Glutamatergic neuron (in vitro differentiated cells): ENCODE data around the gene SAMD4A. TPM values are rescaled to one million over a fixed set of nuclear protein-coding genes. Genes with fewer than 3 reads are reported as not detected.

Experiments
- DNase-seq: peaks from one replicate; pipeline ENCODE4 v3.0.0; 2022
- H3K27ac Mint-ChIP-seq: one replicate; pipeline ENCODE4 v1.8.0; 2020; ENCODE audit warnings: mild to moderate bottlenecking, mixed read lengths, inconsistent platforms; ENCODE audit not compliant: unreplicated experiment
- H3K27me3 Mint-ChIP-seq: one replicate; pipeline ENCODE4 v1.8.0; 2020; ENCODE audit warnings: mild to moderate bottlenecking, moderate library complexity, mixed read lengths, inconsistent platforms; ENCODE audit not compliant: unreplicated experiment
- H3K36me3 Mint-ChIP-seq: one replicate; pipeline ENCODE4 v1.8.0; 2020; ENCODE audit warnings: mild to moderate bottlenecking, mixed read lengths, inconsistent platforms; ENCODE audit not compliant: unreplicated experiment
- H3K4me1 Mint-ChIP-seq: one replicate; pipeline ENCODE4 v1.8.0; 2020; ENCODE audit warnings: mild to moderate bottlenecking, low read depth, mixed read lengths, inconsistent platforms; ENCODE audit not compliant: unreplicated experiment
- H3K4me3 Mint-ChIP-seq: one replicate; pipeline ENCODE4 v1.8.0; 2020; ENCODE audit warnings: mild to moderate bottlenecking, mixed read lengths, inconsistent platforms; ENCODE audit not compliant: unreplicated experiment
- H3K9me3 Mint-ChIP-seq: one replicate; pipeline ENCODE4 v1.8.0; 2020; ENCODE audit warnings: mild to moderate bottlenecking, moderate library complexity, mixed read lengths, inconsistent platforms; ENCODE audit not compliant: unreplicated experiment
- CTCF ChIP-seq: fragments of 200-600 bp; sonication (generic); IDR thresholded peaks from one replicate; pipeline ENCODE4 v1.5.0; 2021; ENCODE audit not compliant: partially characterized antibody, unreplicated experiment
- long read RNA-seq: library from polyadenylated mRNA; unstranded; transcript quantifications from one replicate; pipeline ENCODE4 v2.0.0, GENCODE V29; 2020; ENCODE audit not compliant: unreplicated experiment
- total RNA-seq: library from RNA; stranded (reverse); fragmentation: NEBNext Ultra II Directional; extraction: Animal tissue kit (Norgen Biotek cat#: 25700); gene quantifications from one replicate; pipeline ENCODE4 v1.2.1, GENCODE V29; 2021; ENCODE audit not compliant: unreplicated experiment

The SAMD4A gene
- 0.56 TPM for total RNA-seq
- long read RNA-seq = 0 reads

DNA sequence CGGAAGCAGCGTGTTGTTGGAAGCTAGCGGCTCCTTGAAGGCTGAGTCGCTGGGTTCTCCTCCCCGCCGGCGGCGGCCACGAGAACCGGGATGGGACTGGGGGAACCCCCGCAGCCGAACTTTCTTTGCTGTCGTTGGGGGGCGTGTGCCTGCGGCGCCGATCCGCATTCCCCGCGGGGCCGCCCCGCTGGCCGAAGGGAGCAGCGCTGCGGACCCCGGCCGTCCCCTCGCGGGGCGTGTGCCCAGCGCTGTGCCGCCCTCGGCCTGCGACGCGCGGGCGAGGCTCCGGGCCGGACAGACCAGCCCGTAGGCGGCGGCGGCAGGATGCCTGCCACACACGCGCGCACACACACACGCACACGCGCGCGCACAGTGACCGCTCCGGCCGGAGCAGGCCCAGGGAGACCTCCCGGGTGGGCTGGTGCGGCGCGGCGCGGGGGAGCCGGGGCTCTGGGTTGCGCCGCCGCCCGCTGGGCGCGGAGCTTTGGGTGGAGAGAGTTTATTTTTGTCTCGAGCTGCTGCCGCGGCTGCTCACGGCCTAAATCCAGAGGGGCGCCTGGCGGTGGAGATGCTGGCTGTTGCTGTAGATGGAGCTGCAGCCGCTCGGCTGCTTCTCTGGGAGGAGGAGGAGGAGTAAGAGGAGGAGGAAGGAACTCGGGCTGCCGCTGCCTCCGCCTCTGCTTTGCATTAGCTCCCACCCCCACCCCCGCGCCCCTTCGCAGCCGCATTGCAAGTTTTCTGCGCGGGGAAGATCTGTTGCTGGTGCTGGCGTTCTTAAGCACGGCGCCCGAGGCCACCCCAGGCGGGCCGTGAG, at the start of gene SAMD4A:
SAMD4A (plus strand) TSS at position 719 of the 814 bp plus-strand sequence. CDS start 789 bp downstream, outside the sequence.
- DNase-seq = peak; percentile 72
- Mint-ChIP-seq H3K27me3 (peaks cover 9% of the 10 kb centered on the region), H3K4me1 (peaks cover 3% of the 10 kb centered on the region), H3K4me3 (peak within 1 kb of the TSS; percentile 97), H3K36me3 (no peaks in the 10 kb centered on the region), H3K9me3 (peaks cover 7% of the 10 kb centered on the region), H3K27ac (no peak within 1 kb of the TSS)
- TF ChIP-seq CTCF = no peak

- H3K27me3 Mint-ChIP-seq = no peaks in the 10 kb centered on the region
Observed at GRCh38 chr14:54524410-54524809, 42.5 kb upstream of the SAMD4A start.

DNA sequence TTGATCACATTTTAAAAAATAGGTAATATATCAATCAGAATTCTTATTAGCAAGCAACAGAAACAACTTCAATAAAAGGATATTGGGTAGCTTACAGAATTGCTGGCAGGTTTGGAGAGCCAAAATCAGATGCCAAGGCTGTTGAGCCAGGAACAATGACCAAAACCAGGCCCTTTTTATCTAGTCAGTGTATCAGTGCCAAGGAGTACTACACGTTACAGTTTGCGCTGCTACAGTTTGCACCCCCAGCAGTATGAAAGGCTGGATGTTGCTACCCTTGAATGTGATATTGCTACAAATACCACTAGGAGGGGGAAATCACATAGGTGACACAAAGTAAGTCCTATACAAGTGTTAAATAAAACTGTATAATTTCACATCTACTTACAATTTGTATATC, 38.0 kb upstream of the SAMD4A start:
- Mint-ChIP-seq H3K27ac (no peak overlapping the region), H3K4me1 (peaks cover under 1% of the 10 kb centered on the region), H3K4me3 (no peak overlapping the region), H3K27me3 (no peaks in the 10 kb centered on the region), H3K36me3 (no peaks in the 10 kb centered on the region), H3K9me3 (no peaks in the 10 kb centered on the region)
- DNase-seq = no peak
- TF ChIP-seq CTCF = no peak

More at GRCh38 chr14:54524410-54524809, 42.5 kb upstream of the SAMD4A start:
- Mint-ChIP-seq H3K4me3 (no peak overlapping the region), H3K9me3 (no peaks in the 10 kb centered on the region), H3K4me1 (peaks cover 3% of the 10 kb centered on the region), H3K27ac (no peak overlapping the region), H3K36me3 (no peaks in the 10 kb centered on the region)
- no peak for TF ChIP-seq CTCF
- no peak for DNase-seq

- no peaks in the 10 kb centered on the region for H3K27me3 Mint-ChIP-seq
- DNase-seq = no peak
- no peaks in the 10 kb centered on the region for H3K4me1 Mint-ChIP-seq
- H3K27ac Mint-ChIP-seq = no peak overlapping the region
- no peak for TF ChIP-seq CTCF
- no peak overlapping the region for H3K4me3 Mint-ChIP-seq
- no peaks in the 10 kb centered on the region for H3K9me3 Mint-ChIP-seq
- H3K36me3 Mint-ChIP-seq = no peaks in the 10 kb centered on the region
Observed at GRCh38 chr14:54529811-54530210, 37.1 kb upstream of the SAMD4A start.

DNA sequence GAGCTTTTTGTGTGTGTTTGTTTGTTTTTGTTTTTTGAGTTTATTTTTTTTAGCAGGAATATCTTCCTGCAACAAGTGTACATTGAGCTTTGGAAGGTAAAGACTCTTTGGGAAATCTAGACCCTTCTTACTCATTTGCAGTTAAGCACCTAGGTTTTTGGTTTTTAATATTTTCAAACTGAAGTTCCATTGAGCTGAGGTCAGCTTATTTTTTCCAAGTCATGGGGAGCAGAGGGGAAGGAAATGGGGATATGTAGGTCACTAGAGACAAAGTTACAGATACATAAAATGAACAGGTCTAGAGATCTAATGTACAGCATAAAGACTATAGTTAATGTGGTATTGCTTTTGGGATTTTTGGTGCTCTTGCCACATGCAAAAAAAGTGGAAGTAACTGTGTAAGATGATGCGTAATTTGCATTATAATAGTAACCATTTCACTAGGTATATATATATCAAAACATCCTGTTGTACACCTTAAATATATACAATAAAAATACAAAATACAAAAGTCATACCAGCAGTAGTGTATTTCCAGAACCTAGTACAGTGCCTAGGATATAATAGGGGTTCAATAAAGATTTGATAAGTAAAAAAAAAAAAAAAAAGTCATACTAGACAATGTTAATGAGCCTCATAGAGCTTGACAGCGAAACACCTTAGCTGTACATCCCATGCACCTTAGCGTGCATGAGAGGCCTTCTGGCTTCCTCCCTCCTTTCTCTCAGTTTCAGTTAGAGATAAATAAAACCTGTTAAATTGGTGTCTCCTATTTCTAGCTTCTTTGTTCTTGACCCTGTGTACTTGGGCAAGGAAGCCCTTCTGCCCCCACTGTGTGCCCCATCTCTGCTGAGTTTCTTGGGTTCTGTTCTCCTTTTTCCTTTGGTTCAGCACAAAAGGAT, 34.6 kb upstream of the SAMD4A start:
- Mint-ChIP-seq H3K4me3 (no peak overlapping the region), H3K36me3 (no peaks in the 10 kb centered on the region), H3K4me1 (no peaks in the 10 kb centered on the region), H3K9me3 (no peaks in the 10 kb centered on the region), H3K27ac (peak overlapping the region; percentile 12), H3K27me3 (no peaks in the 10 kb centered on the region)
- TF ChIP-seq CTCF = no peak
- no peak for DNase-seq
